Keratinocyte (primary cell): ENCODE results near the gene TTC4. TPM values are rescaled to one million over a fixed set of nuclear protein-coding genes. Genes with fewer than 3 reads are reported as not detected.

Experiments
- DNase-seq: peaks from one replicate; pipeline ENCODE4 v3.0.0-alpha.2; 2011; ENCODE audit warnings: low read depth, missing footprints, low spot score
- FAIRE-seq: peaks from 2 replicates; lab custom pipeline; 2011; peaks lifted over from hg19 to GRCh38; lab: Jason Lieb, UNC
- H2AFZ ChIP-seq: 2 replicates; pipeline ENCODE4 v1.6.0; 2012; ENCODE audit warnings: low read length, control low read depth, inconsistent platforms; ENCODE audit not compliant: control insufficient read depth
- H3K27ac ChIP-seq: 2 replicates; pipeline ENCODE4 v1.5.1; 2011; ENCODE audit warnings: low read length; ENCODE audit not compliant: control insufficient read depth, insufficient read depth
- H3K27me3 ChIP-seq: 3 replicates; pipeline ENCODE4 v1.6.0; 2011; ENCODE audit warnings: low read length; ENCODE audit not compliant: control insufficient read depth, insufficient read depth; ENCODE audit errors: extremely low read depth
- H3K36me3 ChIP-seq, 2 experiments: 2 replicates in 1 of 2; 3 replicates in 1 of 2; pipeline ENCODE4 v1.5.1; 2011; ENCODE audit warnings: low read length in 2 of 2, mild to moderate bottlenecking in 1 of 2; ENCODE audit not compliant: control insufficient read depth in 2 of 2, insufficient read depth in 2 of 2; ENCODE audit errors: extremely low read depth in 1 of 2
- H3K4me1 ChIP-seq: 3 replicates; pipeline ENCODE4 v1.5.1; 2011; ENCODE audit warnings: low read length; ENCODE audit not compliant: control insufficient read depth, insufficient read depth; ENCODE audit errors: extremely low read depth
- H3K4me2 ChIP-seq: 3 replicates; pipeline ENCODE4 v1.6.0; 2011; ENCODE audit warnings: low read depth, low read length; ENCODE audit not compliant: control insufficient read depth, insufficient read depth; ENCODE audit errors: extremely low read depth
- H3K4me3 ChIP-seq, 3 experiments: fragments of 200-600 bp in 1 of 3; sonication (generic) in 1 of 3; 2 replicates in 2 of 3; 3 replicates in 1 of 3; pipeline ENCODE4 v1.5.1; 2011 to 2016; ENCODE audit warnings: low read length in 3 of 3, mild to moderate bottlenecking in 3 of 3, control low read depth in 2 of 3, inconsistent platforms in 1 of 3, low read depth in 1 of 3, mixed read lengths in 1 of 3, mixed run types in 1 of 3, moderate library complexity in 1 of 3; ENCODE audit not compliant: control insufficient read depth in 2 of 3, insufficient read depth in 2 of 3; ENCODE audit errors: extremely low read depth in 1 of 3
- H3K79me2 ChIP-seq: 2 replicates; pipeline ENCODE4 v1.6.0; 2012; ENCODE audit warnings: low read length; ENCODE audit not compliant: control insufficient read depth, insufficient read depth
- H3K9ac ChIP-seq: 3 replicates; pipeline ENCODE4 v1.6.0; 2011; ENCODE audit warnings: low read length; ENCODE audit not compliant: control insufficient read depth, insufficient read depth; ENCODE audit errors: extremely low read depth
- H3K9me1 ChIP-seq: 3 replicates; pipeline ENCODE4 v1.6.0; 2011; ENCODE audit warnings: low read length; ENCODE audit not compliant: control insufficient read depth, insufficient read depth; ENCODE audit errors: extremely low read depth
- H3K9me3 ChIP-seq: 2 replicates; pipeline ENCODE4 v1.5.1; 2012; ENCODE audit warnings: low read depth, low read length; ENCODE audit not compliant: control insufficient read depth
- H4K20me1 ChIP-seq: 3 replicates; pipeline ENCODE4 v1.6.0; 2011; ENCODE audit warnings: low read length; ENCODE audit not compliant: control insufficient read depth, insufficient read depth; ENCODE audit errors: extremely low read depth
- CTCF ChIP-seq, 3 experiments: IDR thresholded peaks in 1 of 3; conservative IDR thresholded peaks in 1 of 3; optimal IDR thresholded peaks in 1 of 3; 2 replicates in 2 of 3; 3 replicates in 1 of 3; pipeline versions ENCODE3 to v1.5.1; 2011; ENCODE audit warnings: low read length in 3 of 3, mild to moderate bottlenecking in 3 of 3, moderate library complexity in 2 of 3, control low read depth in 1 of 3, inconsistent platforms in 1 of 3; ENCODE audit not compliant: insufficient read depth in 2 of 3; ENCODE audit errors: extremely low read depth in 1 of 3
- EZH2 ChIP-seq: IDR thresholded peaks from one replicate; pipeline ENCODE4 v1.6.1; 2012; ENCODE audit warnings: inconsistent platforms, mild to moderate bottlenecking, low read length, moderate library complexity
- dilution Hi-C: fragments of 300-500 bp; cut with MboI; formaldehyde crosslinking; loops from one replicate; pipeline ENCODE4 v1.7.0; 2020; ENCODE audit warnings: low sequenced_read_pairs; ENCODE audit not compliant: extremely low pct_ligation_motif_present
- polyA plus RNA-seq, 5 experiments: library from polyadenylated mRNA; depleted of rRNA in 3 of 5; stranded (reverse) in 3 of 5; stranded (forward) in 1 of 5; unstranded in 1 of 5; fragments of >200 nt; gene quantifications; 1 replicate in 1 of 5; 2 replicates in 3 of 5; 3 replicates in 1 of 5; pipeline versions ENCODE4 v1.2.1 to v1.2.3, GENCODE V29; 2011 to 2012; ENCODE audit warnings: missing spikeins in 2 of 5, low read depth in 1 of 5, low replicate concordance in 1 of 5

TTC4 gene
- polyA plus RNA-seq, 1 donor (not counting 4 experiments of a cell fraction or from before 2014, with no cell fraction given) = 40.3 TPM

- no peak for FAIRE-seq
Observed at GRCh38 chr1:54744696-54745095, 29.0 kb downstream of the TTC4 start.

GRCh38 chr1:54745274-54745673 is 29.6 kb downstream of the TTC4 start:
- H3K9me1 ChIP-seq = no peaks in the 10 kb centered on the region
- H3K4me2 ChIP-seq = no peak overlapping the region
- no peak for DNase-seq
- no peaks in the 10 kb centered on the region for H3K9me3 ChIP-seq
- H3K27ac ChIP-seq = no peak overlapping the region
- TF ChIP-seq CTCF (optimal IDR thresholded peaks at IDR 0.05 in 1 of 3, IDR thresholded peaks at IDR 0.05 in 1 of 3, conservative IDR thresholded peaks at IDR 0.05 in 1 of 3; ENCODE audit: extremely low read depth in 1 of 3, insufficient read depth in 2 of 3, low read length in 3 of 3) = no peak
- no peak for FAIRE-seq
- no peak overlapping the region for H2AFZ ChIP-seq
- no peaks in the 10 kb centered on the region for H4K20me1 ChIP-seq
- H3K79me2 ChIP-seq = no peaks in the 10 kb centered on the region
- H3K9ac ChIP-seq = no peak overlapping the region
- H3K36me3 ChIP-seq = peaks cover 7 to 15% of the 10 kb centered on the region in 2 experiments
- dilution Hi-C loops = no loop called here
- H3K27me3 ChIP-seq = no peaks in the 10 kb centered on the region
- H3K4me3 ChIP-seq = no peak overlapping the region
- H3K4me1 ChIP-seq = no peaks in the 10 kb centered on the region

More at GRCh38 chr1:54744696-54745095, 29.0 kb downstream of the TTC4 start:
- no peaks in the 10 kb centered on the region for H3K9me1 ChIP-seq
- H3K4me2 ChIP-seq = no peak overlapping the region
- H3K4me3 ChIP-seq = no peak overlapping the region
- H3K9me3 ChIP-seq = no peaks in the 10 kb centered on the region
- no peak for TF ChIP-seq EZH2
- no peak for TF ChIP-seq CTCF (optimal IDR thresholded peaks at IDR 0.05 in 1 of 3, IDR thresholded peaks at IDR 0.05 in 1 of 3, conservative IDR thresholded peaks at IDR 0.05 in 1 of 3; ENCODE audit: extremely low read depth in 1 of 3, insufficient read depth in 2 of 3, low read length in 3 of 3)
- no peaks in the 10 kb centered on the region for H3K27me3 ChIP-seq
- H3K36me3 ChIP-seq = peaks cover 12 to 15% of the 10 kb centered on the region in 2 experiments
- no peak overlapping the region for H3K9ac ChIP-seq
- H3K27ac ChIP-seq = no peak overlapping the region
- H2AFZ ChIP-seq = no peak overlapping the region
- H3K4me1 ChIP-seq = no peaks in the 10 kb centered on the region
- dilution Hi-C loops = no loop called here
- no peaks in the 10 kb centered on the region for H4K20me1 ChIP-seq
- DNase-seq = no peak
- no peaks in the 10 kb centered on the region for H3K79me2 ChIP-seq
